Uterus (tissue), 4 donors: Measurements from ENCODE around the gene ANKRD45. TPM values are rescaled to one million over a fixed set of nuclear protein-coding genes. Genes with fewer than 3 reads are reported as not detected.
"Not testable (repeated sequence)": the region's sequence is repeated elsewhere in the genome, so short reads cannot be mapped to it uniquely, and the experiment has no call there.

Experiments
- DNase-seq, 2 donors: peaks; one replicate each; pipeline ENCODE4 v3.0.0-alpha.2; 2019 to 2020
- H3K27ac ChIP-seq, 2 donors: fragments of 200-600 bp; sonication (generic); 1 replicate in 1 of 2; 2 replicates in 1 of 2; pipeline ENCODE4 v1.5.1; 2016 to 2018
- H3K27me3 ChIP-seq, 2 donors: fragments of 200-600 bp; sonication (generic); one replicate each; pipeline ENCODE4 v1.5.1; 2018 to 2019; ENCODE audit warnings: control low read depth in 1 of 2
- H3K36me3 ChIP-seq, 2 donors: fragments of 200-600 bp; sonication (generic); one replicate each; pipeline ENCODE4 v1.5.1; 2019; ENCODE audit warnings: control low read depth in 1 of 2
- H3K4me1 ChIP-seq, 2 donors: fragments of 200-600 bp; sonication (generic); one replicate each; pipeline ENCODE4 v1.5.1; 2018 to 2019; ENCODE audit warnings: control low read depth in 1 of 2
- H3K4me3 ChIP-seq, 2 donors: fragments of 200-600 bp; sonication (generic); 1 replicate in 1 of 2; 2 replicates in 1 of 2; pipeline ENCODE4 v1.5.1; 2018 to 2019; ENCODE audit warnings: mild to moderate bottlenecking in 1 of 2
- H3K9me3 ChIP-seq, 2 donors: fragments of 200-600 bp; sonication (generic); one replicate each; pipeline ENCODE4 v1.5.1; 2019; ENCODE audit warnings: control low read depth in 1 of 2
- CTCF ChIP-seq, 4 experiments: fragments of 200-600 bp in 2 of 4; fragments of 450-650 bp in 2 of 4; sonication (generic) in 2 of 4; IDR thresholded peaks; one replicate each; pipeline ENCODE4 v1.5.1; 2016 to 2019; ENCODE audit warnings: antibody characterized with exemption in 4 of 4, mild to moderate bottlenecking in 2 of 4, moderate library complexity in 1 of 4
- POLR2A ChIP-seq, 2 donors: fragments of 450-650 bp; IDR thresholded peaks; one replicate each; pipeline ENCODE4 v1.6.1; 2016; ENCODE audit warnings: antibody characterized with exemption in 2 of 2, mild to moderate bottlenecking in 1 of 2, moderate library complexity in 1 of 2
- intact Hi-C: fragments of 100-400 bp; cut with DNase I; formaldehyde crosslinking; loops from one replicate; pipeline ENCODE4 v1.15.1; 2023; ENCODE audit warnings: low total_unique reads
- total RNA-seq, 4 donors: library from RNA; depleted of rRNA in 3 of 4; stranded (reverse); fragments of >200 nt in 3 of 4; gene quantifications; one replicate each; pipeline versions ENCODE4 v1.1.0 to v1.2.4, GENCODE V29; 2014 to 2023
- donor health status: DM: yes; HTN: yes; CAD: no.

The ANKRD45 gene
- total RNA-seq, 4 donors from 2014 or later = 0.51 to 10.2 (median 2.8) TPM; not detected in 1

GRCh38 chr1:173627269-173627668 lies 42.4 kb downstream of the ANKRD45 start:
- intact Hi-C loops = no loop called here
- TF ChIP-seq POLR2A (IDR thresholded peaks at IDR 0.05) (no peak), CTCF (IDR thresholded peaks at IDR 0.05) (no peak)
- Histone ChIP-seq H3K4me1 (no peaks in the 10 kb centered on the region), H3K9me3 (no peaks in the 10 kb centered on the region), H3K27me3 (no peaks in the 10 kb centered on the region), H3K4me3 (no peak overlapping the region), H3K27ac (no peak overlapping the region), H3K36me3 (no peaks in the 10 kb centered on the region)
- no peak for DNase-seq

- no peaks in the 10 kb centered on the region for H3K36me3 ChIP-seq
- no peak for TF ChIP-seq CTCF (IDR thresholded peaks at IDR 0.05)
- TF ChIP-seq POLR2A (IDR thresholded peaks at IDR 0.05) = no peak
- H3K27ac ChIP-seq = no peak overlapping the region
- no peaks in the 10 kb centered on the region for H3K4me1 ChIP-seq
- intact Hi-C loops = no loop called here
- no peak overlapping the region for H3K4me3 ChIP-seq
- H3K27me3 ChIP-seq = no peaks in the 10 kb centered on the region
- peaks cover 0 to 8% of the 10 kb centered on the region in 2 donors for H3K9me3 ChIP-seq
- no peak for DNase-seq
These were observed 52.8 kb downstream of the ANKRD45 start for GRCh38 chr1:173616859-173617258.

- H3K27ac ChIP-seq, DNase-seq, H3K36me3 ChIP-seq, H3K4me1 ChIP-seq, intact Hi-C loops, H3K27me3 ChIP-seq, H3K4me3 ChIP-seq, H3K9me3 ChIP-seq: not testable (repeated sequence)
These were observed 56.6 kb downstream of the ANKRD45 start for GRCh38 chr1:173613086-173613485.

- no peaks in the 10 kb centered on the region for H3K9me3 ChIP-seq
- TF ChIP-seq CTCF (IDR thresholded peaks at IDR 0.05) (no peak), POLR2A (IDR thresholded peaks at IDR 0.05) (no peak)
- intact Hi-C loops = loop anchor here (10.0 kb wide), 1 partner anchor 616 kb away; no protein-coding TSS in a partner anchor
- DNase-seq = no peak
- no peaks in the 10 kb centered on the region for H3K36me3 ChIP-seq
- no peak overlapping the region for H3K4me3 ChIP-seq
- no peaks in the 10 kb centered on the region for H3K27me3 ChIP-seq
- no peaks in the 10 kb centered on the region for H3K4me1 ChIP-seq
- no peak overlapping the region for H3K27ac ChIP-seq
These were observed 61.0 kb downstream of the ANKRD45 start for GRCh38 chr1:173608503-173609216.

GRCh38 chr1:173603056-173603591 lies 66.5 kb downstream of the ANKRD45 start, which contains the start of gene SLC9C2:
Gene SLC9C2 (minus strand): TSS chr1:173603072. CDS start chr1:173601776, 1,296 bp downstream.
- TF ChIP-seq POLR2A (IDR thresholded peaks at IDR 0.05) (no peak), CTCF (IDR thresholded peaks at IDR 0.05) (no peak)
- no peaks in the 10 kb centered on the region for H3K36me3 ChIP-seq
- no peak for DNase-seq
- no peaks in the 10 kb centered on the region for H3K27me3 ChIP-seq
- intact Hi-C loops = loop anchor here (10.0 kb wide), 1 partner anchor 622 kb away; no protein-coding TSS in a partner anchor
- no peaks in the 10 kb centered on the region for H3K4me1 ChIP-seq
- H3K27ac ChIP-seq = peak within 1 kb of the TSS; percentile 8 to 27
- no peaks in the 10 kb centered on the region for H3K9me3 ChIP-seq
- H3K4me3 ChIP-seq = peak within 1 kb of the TSS; percentile 20 to 32
